ENCODE data around the gene GPR12.
"Not testable (repeated sequence)": the region's sequence is repeated elsewhere in the genome, so short reads cannot be mapped to it uniquely, and the experiment has no call there.

GPR12 gene

DNA sequence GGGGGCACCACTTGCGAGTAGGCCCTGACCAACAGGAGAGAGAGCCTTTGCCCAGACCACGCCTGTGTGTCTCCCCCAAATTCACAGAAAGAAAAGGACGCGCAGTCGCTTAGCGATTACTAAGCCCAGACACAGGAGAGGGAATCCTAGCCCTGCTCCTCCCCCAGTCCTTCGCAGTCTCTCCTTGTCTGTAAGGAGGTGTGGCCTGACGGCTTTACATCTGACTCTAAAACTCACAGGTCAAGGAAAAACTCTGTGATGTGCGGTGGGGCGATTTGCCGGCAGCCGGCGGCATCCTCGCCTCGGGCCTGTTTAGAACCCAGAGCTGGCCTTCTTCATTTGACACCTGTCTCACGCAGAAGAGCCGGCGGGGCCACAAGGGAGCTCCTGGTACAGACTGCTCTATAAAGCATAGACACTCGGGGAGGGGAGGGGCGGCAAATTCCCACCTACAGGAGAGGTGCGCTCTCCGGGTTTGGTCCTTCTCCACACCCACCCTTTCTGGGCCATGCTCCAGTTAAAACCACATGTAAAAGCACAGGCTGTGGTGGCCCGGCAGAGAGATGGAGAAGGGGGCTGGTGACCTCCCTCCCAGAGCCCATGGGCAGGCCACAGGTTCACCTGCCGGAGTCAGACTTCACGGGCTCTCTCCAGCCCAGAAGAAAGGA, 17.8 kb downstream of the GPR12 start:
- H3K4me1 ChIP-seq (ENCODE audit: control insufficient read depth, insufficient read depth, low read length): no peaks in the 10 kb centered on the region
- no peak overlapping the region for H3K9ac ChIP-seq (ENCODE audit: low read depth, low read length)
- no peaks in the 10 kb centered on the region for H3K36me3 ChIP-seq (ENCODE audit: insufficient read depth, low read length)
- peaks cover 35% of the 10 kb centered on the region for H3K27me3 ChIP-seq (ENCODE audit: control insufficient read depth, insufficient read depth, low read length)
- no peak overlapping the region for H3K4me2 ChIP-seq (ENCODE audit: low read length)
- no peaks in the 10 kb centered on the region for H3K9me3 ChIP-seq (replicated peaks; ENCODE audit: low read length)
- no peak overlapping the region for H3K4me3 ChIP-seq (ENCODE audit: low read length)

DNA sequence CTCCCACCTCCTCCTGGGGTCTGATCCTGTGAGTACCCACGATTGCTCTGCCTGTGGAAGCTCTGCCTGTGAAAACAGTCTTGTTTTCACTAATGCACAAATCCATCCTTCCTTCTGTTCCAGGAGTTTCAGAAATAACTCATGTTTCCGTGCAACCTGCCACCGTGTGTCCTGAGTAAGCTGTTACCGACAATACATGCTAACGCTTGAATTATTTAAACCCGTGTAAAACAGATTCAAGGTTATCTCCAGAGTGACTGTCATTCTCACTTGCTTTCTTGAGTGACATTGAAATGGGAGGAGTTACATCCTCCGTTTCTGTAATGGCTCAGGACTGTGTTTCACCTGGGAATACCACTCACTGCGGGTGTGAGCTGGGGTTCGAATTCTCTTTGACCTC, 24.9 kb downstream of the GPR12 start:
- Histone ChIP-seq H3K27me3 (ENCODE audit: control insufficient read depth, insufficient read depth, low read length) (peaks cover under 1% of the 10 kb centered on the region), H3K36me3 (ENCODE audit: insufficient read depth, low read length) (no peaks in the 10 kb centered on the region), H3K4me3 (ENCODE audit: low read length) (no peak overlapping the region), H3K9ac (ENCODE audit: low read depth, low read length) (no peak overlapping the region), H3K9me3 (replicated peaks; ENCODE audit: low read length) (no peaks in the 10 kb centered on the region), H3K4me2 (ENCODE audit: low read length) (no peak overlapping the region), H3K4me1 (ENCODE audit: control insufficient read depth, insufficient read depth, low read length) (no peaks in the 10 kb centered on the region)

DNA sequence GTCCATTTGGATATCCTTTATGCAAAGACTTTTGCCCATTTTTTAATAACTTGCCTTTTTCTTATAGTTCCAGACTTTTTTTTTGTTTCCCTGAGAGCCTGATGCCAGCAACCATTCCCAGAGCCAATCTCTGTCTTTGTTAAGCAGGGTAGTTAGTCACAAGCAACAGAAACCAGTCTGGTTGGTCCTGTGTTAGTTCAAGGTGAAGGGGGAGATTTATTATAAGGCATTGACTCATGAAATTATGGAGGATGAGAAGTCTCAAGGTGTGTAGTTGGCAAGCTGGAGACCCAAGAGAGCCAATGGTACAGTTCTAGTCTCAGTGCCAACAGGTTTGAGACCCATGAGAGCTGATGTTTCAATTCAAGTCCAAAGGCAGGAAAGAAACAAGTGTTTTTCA, 33.0 kb downstream of the GPR12 start:
- no peak overlapping the region for H3K4me3 ChIP-seq (ENCODE audit: low read length)
- H3K27me3 ChIP-seq (ENCODE audit: control insufficient read depth, insufficient read depth, low read length): peaks cover 3% of the 10 kb centered on the region
- H3K4me1 ChIP-seq (ENCODE audit: control insufficient read depth, insufficient read depth, low read length): no peaks in the 10 kb centered on the region
- H3K9ac ChIP-seq (ENCODE audit: low read depth, low read length): no peak overlapping the region
- no peak overlapping the region for H3K4me2 ChIP-seq (ENCODE audit: low read length)
- H3K36me3 ChIP-seq (ENCODE audit: insufficient read depth, low read length): no peaks in the 10 kb centered on the region
- H3K9me3 ChIP-seq (replicated peaks; ENCODE audit: low read length): no peaks in the 10 kb centered on the region

DNA sequence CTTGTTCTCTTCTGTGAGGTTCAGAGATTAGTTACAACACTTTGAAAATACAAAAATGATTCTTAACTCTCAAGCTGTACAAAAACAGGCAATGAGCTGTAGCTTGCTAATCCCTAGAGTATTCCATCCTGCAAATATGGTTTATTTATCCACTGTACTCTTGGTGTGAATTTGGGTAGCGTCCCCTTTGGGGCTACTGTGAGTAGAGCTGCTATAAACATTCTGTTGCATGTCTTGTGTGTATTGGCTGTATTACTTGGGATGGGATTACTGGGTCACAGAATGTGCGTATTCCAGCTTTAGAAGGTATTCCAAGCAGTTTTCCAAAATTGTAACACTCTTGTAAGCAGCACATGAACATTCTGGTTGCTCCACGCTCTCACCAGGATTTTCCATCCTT, 33.5 kb downstream of the GPR12 start:
- Histone ChIP-seq H3K4me3 (ENCODE audit: low read length) (no peak overlapping the region), H3K4me1 (ENCODE audit: control insufficient read depth, insufficient read depth, low read length) (no peaks in the 10 kb centered on the region), H3K27me3 (ENCODE audit: control insufficient read depth, insufficient read depth, low read length) (peaks cover 3% of the 10 kb centered on the region), H3K36me3 (ENCODE audit: insufficient read depth, low read length) (no peaks in the 10 kb centered on the region), H3K9ac (ENCODE audit: low read depth, low read length) (no peak overlapping the region), H3K9me3 (replicated peaks; ENCODE audit: low read length) (no peaks in the 10 kb centered on the region), H3K4me2 (ENCODE audit: low read length) (no peak overlapping the region)

DNA sequence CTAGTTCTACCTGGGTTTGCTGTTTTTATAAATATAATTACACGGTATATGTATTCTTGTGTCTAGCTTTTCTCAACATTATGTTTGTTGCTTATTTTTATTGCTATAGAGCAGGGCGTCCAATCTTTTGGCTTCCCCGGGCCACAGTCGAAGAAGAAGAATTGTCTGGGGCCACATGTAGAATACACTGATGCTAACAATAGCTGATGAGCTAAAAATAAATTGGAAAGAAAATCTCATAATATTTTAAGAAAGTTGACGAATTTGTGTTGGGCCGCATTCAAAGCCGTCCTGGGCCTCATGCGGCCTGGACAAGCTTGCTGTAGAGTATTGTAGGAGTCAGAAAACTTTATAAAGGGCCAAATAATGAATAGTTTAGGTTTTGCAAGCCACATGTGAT, 33.9 kb downstream of the GPR12 start:
- H3K27me3 ChIP-seq (ENCODE audit: control insufficient read depth, insufficient read depth, low read length): peaks cover 3% of the 10 kb centered on the region
- H3K36me3 ChIP-seq (ENCODE audit: insufficient read depth, low read length): no peaks in the 10 kb centered on the region
- H3K9me3 ChIP-seq (replicated peaks; ENCODE audit: low read length): no peaks in the 10 kb centered on the region
- no peak overlapping the region for H3K4me2 ChIP-seq (ENCODE audit: low read length)
- no peak overlapping the region for H3K9ac ChIP-seq (ENCODE audit: low read depth, low read length)
- H3K4me3 ChIP-seq (ENCODE audit: low read length): no peak overlapping the region
- H3K4me1 ChIP-seq (ENCODE audit: control insufficient read depth, insufficient read depth, low read length): no peaks in the 10 kb centered on the region

DNA sequence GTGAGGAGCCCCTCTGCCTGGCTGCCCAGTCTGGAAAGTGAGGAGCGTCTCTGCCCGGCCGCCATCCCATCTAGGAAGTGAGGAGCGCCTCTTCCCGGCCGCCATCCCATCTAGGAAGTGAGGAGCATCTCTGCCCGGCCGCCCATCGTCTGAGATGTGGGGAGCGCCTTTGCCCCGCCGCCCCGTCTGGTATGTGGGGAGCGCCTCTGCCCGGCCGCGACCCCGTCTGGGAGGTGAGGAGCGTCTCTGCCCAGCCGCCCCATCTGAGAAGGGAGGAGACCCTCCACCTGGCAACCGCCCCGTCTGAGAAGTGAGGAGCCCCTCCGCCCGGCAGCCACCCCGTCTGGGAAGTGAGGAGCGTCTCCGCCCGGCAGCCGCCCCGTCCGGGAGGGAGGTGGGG, 37.0 kb downstream of the GPR12 start:
- not testable (repeated sequence) for H3K9ac ChIP-seq (ENCODE audit: low read depth, low read length); H3K9me3 ChIP-seq (replicated peaks; ENCODE audit: low read length); H3K4me3 ChIP-seq (ENCODE audit: low read length); H3K4me1 ChIP-seq (ENCODE audit: control insufficient read depth, insufficient read depth, low read length); H3K4me2 ChIP-seq (ENCODE audit: low read length); H3K36me3 ChIP-seq (ENCODE audit: insufficient read depth, low read length); H3K27me3 ChIP-seq (ENCODE audit: control insufficient read depth, insufficient read depth, low read length)

DNA sequence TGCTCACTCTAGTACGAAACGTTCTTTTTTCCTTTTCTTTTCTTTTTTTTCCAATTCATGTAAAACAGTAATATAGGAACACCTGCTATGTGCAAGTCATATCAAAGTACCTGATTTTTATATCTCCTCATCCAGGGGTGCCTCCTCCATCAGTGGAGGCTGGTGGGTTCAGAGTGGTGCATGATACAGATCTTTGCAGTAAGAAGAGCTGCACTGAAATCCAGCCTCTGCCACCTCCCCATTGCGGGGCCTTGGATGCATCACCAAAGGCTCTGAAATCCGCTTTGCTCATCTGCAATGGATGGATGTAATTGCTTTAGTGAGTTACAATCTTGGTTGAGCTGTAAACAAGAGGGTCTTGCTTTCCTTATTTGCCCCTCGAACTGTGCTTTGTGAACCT, 38.3 kb downstream of the GPR12 start:
- Histone ChIP-seq H3K4me3 (ENCODE audit: low read length) (no peak overlapping the region), H3K4me1 (ENCODE audit: control insufficient read depth, insufficient read depth, low read length) (no peaks in the 10 kb centered on the region)

DNA sequence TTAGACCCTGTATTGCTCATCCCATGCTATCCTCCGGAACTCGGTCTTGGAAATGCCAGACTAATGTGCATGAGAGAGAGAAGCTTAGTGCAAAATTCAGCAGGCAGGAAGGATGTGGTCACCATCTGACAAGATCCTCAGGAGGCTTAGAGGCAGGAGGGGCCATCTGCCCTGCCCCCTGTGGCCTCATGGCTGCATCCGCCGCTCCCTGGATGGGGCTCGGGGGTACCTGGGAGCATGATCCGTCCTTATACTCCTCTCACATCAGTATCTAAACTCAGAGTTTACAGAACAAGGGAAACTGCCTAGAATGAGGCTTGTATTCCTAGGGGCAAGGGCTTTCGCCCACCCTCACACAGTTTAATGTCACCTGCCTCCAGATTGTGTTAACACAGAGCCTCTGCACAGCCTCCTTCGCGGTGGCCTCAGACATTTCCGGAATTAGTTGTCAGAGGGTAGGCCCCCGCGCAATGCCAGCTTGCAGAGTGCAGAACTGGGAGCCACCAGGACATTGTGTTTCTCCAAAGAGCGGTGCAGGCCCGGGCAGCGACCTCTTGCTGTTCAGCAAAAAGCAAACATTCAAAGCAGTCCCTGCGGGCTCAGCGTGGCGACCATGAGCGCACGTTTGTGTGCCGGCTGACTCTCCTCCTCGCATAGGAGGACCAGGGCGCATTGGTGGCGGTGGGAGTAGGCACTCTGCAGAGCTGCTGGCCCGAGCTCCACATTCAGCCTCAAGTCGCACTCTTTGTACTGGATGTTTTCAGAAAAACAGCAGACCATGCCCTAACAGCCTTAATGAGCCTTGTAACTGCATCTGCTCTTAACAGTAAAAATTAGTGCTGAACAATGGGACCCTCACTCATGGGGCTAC, 39.1 kb downstream of the GPR12 start:
- Histone ChIP-seq H3K9ac (ENCODE audit: low read depth, low read length) (no peak overlapping the region), H3K27me3 (ENCODE audit: control insufficient read depth, insufficient read depth, low read length) (peaks cover 10% of the 10 kb centered on the region), H3K4me1 (ENCODE audit: control insufficient read depth, insufficient read depth, low read length) (no peaks in the 10 kb centered on the region), H3K4me3 (ENCODE audit: low read length) (no peak overlapping the region), H3K36me3 (ENCODE audit: insufficient read depth, low read length) (no peaks in the 10 kb centered on the region), H3K9me3 (replicated peaks; ENCODE audit: low read length) (no peaks in the 10 kb centered on the region), H3K4me2 (ENCODE audit: low read length) (no peak overlapping the region)

More for the DNA sequence above, 38.3 kb downstream of the GPR12 start:
- peaks cover 10% of the 10 kb centered on the region for H3K27me3 ChIP-seq (ENCODE audit: control insufficient read depth, insufficient read depth, low read length)
- no peak overlapping the region for H3K9ac ChIP-seq (ENCODE audit: low read depth, low read length)
- H3K36me3 ChIP-seq (ENCODE audit: insufficient read depth, low read length): no peaks in the 10 kb centered on the region
- no peak overlapping the region for H3K4me2 ChIP-seq (ENCODE audit: low read length)
- H3K9me3 ChIP-seq (replicated peaks; ENCODE audit: low read length): no peaks in the 10 kb centered on the region

DNA sequence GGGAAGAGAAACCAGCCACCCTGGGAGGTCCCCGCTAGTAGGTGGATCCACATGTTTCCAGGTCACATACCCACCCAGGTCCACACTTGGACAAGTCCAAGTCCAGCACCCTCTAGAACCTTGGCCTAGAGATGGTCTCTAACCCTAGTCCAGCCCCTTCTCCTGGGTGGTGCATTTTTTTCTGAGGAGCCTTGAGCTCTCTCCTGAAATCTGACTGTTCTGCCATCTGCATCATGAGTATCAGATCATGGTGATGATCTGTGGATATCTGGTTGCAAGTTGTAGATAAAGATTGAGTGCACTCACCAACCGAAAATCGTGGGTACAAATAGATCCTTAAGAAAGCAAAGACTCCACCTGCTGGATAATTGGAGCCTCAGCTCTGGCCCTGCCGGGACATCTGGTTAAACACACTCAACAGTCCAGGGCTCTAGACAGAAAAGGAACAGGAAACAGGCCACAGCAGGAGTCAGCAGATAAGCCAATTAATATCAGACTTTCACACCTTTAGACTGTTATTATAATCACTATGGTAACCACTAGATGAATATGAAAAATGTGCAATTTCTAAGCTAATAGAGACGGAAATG, 41.1 kb downstream of the GPR12 start:
- Histone ChIP-seq H3K27me3 (ENCODE audit: control insufficient read depth, insufficient read depth, low read length) (peaks cover 12% of the 10 kb centered on the region), H3K9me3 (replicated peaks; ENCODE audit: low read length) (no peaks in the 10 kb centered on the region), H3K4me2 (ENCODE audit: low read length) (no peak overlapping the region), H3K4me1 (ENCODE audit: control insufficient read depth, insufficient read depth, low read length) (no peaks in the 10 kb centered on the region), H3K4me3 (ENCODE audit: low read length) (no peak overlapping the region), H3K36me3 (ENCODE audit: insufficient read depth, low read length) (no peaks in the 10 kb centered on the region), H3K9ac (ENCODE audit: low read depth, low read length) (no peak overlapping the region)

DNA sequence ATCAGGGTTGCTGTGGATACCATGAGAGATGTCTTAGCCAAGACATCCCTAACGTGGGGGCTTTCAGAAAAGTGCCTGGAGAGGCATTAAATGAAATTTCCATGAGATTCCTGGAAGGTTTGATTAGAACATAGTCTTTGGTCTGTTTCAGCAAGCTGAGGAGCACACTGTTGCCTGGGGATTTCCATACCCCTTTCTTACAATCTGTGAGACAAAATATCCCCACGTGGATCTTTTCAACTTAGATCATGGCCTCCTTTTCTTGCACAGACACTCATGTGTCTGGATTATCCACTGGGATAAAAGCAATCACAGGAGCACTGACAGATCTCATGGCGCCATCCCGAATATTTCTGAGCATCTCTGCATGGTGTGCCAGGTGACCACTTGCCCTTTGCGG, 41.7 kb downstream of the GPR12 start:
- Histone ChIP-seq H3K27me3 (ENCODE audit: control insufficient read depth, insufficient read depth, low read length) (peaks cover 12% of the 10 kb centered on the region), H3K4me1 (ENCODE audit: control insufficient read depth, insufficient read depth, low read length) (no peaks in the 10 kb centered on the region), H3K4me2 (ENCODE audit: low read length) (no peak overlapping the region), H3K9ac (ENCODE audit: low read depth, low read length) (no peak overlapping the region), H3K36me3 (ENCODE audit: insufficient read depth, low read length) (no peaks in the 10 kb centered on the region), H3K9me3 (replicated peaks; ENCODE audit: low read length) (no peaks in the 10 kb centered on the region), H3K4me3 (ENCODE audit: low read length) (no peak overlapping the region)

DNA sequence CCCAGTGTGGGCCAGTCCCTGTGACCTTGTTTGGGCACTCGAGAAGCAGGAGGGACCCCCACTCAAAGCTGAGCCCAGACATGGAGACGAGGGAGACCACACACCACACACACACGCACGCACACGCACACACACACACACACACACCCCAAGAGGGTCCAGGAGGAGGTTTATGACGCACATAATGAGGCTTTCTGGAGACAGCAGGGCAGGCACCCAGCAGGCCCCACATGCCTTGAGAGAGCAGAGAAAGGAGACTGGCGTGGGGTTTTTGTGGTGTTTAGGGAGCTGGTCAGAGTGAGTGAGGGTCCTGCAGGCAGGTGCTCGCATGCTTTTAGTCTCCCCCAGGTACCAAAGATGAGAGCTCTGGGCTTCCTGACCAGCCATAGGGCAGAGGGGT, 42.4 kb downstream of the GPR12 start:
- no peaks in the 10 kb centered on the region for H3K9me3 ChIP-seq (replicated peaks; ENCODE audit: low read length)

More for the DNA sequence above, 42.4 kb downstream of the GPR12 start:
- no peaks in the 10 kb centered on the region for H3K4me1 ChIP-seq (ENCODE audit: control insufficient read depth, insufficient read depth, low read length)
- H3K36me3 ChIP-seq (ENCODE audit: insufficient read depth, low read length): no peaks in the 10 kb centered on the region
- peaks cover 12% of the 10 kb centered on the region for H3K27me3 ChIP-seq (ENCODE audit: control insufficient read depth, insufficient read depth, low read length)
- no peak overlapping the region for H3K4me2 ChIP-seq (ENCODE audit: low read length)
- no peak overlapping the region for H3K4me3 ChIP-seq (ENCODE audit: low read length)
- H3K9ac ChIP-seq (ENCODE audit: low read depth, low read length): no peak overlapping the region
